Measurements from ENCODE around the gene LEFTY1.

The LEFTY1 gene

GRCh38 chr1:225847610-225848009, 41.3 kb downstream of the LEFTY1 start:
- Histone ChIP-seq H3K27me3 (ENCODE audit: control insufficient read depth, low read length) (no peaks in the 10 kb centered on the region), H4K20me1 (ENCODE audit: control insufficient read depth, insufficient read depth, low read depth, low read length) (no peaks in the 10 kb centered on the region), H3K4me3 (ENCODE audit: low read length) (no peak overlapping the region), H3K27ac (ENCODE audit: low read depth, low read length) (no peak overlapping the region), H3K9me3 (ENCODE audit: control insufficient read depth, insufficient read depth, low read length) (no peaks in the 10 kb centered on the region), H3K36me3 (ENCODE audit: control insufficient read depth, low read length) (no peaks in the 10 kb centered on the region), H3K4me1 (ENCODE audit: control insufficient read depth, low read length) (peaks cover 15% of the 10 kb centered on the region), H3K9me2 (replicated peaks; ENCODE audit: control insufficient read depth, low read length) (no peaks in the 10 kb centered on the region), H3K4me2 (ENCODE audit: low read length) (peak overlapping the region; percentile 51; the same call in 1 of the 2 replicates), H3F3A (ENCODE audit: control insufficient read depth, insufficient read depth) (0 out of 2 replicates have a peak, but pooled peaks cover 4% of the 10 kb centered on the region), H3K79me2 (ENCODE audit: control insufficient read depth, low read length) (no peaks in the 10 kb centered on the region)
- no peak for TF ChIP-seq EZH2phosphoT487 (IDR thresholded peaks at IDR 0.05; ENCODE audit: borderline replicate concordance, low read length)
- TF ChIP-seq, protein P1, sequence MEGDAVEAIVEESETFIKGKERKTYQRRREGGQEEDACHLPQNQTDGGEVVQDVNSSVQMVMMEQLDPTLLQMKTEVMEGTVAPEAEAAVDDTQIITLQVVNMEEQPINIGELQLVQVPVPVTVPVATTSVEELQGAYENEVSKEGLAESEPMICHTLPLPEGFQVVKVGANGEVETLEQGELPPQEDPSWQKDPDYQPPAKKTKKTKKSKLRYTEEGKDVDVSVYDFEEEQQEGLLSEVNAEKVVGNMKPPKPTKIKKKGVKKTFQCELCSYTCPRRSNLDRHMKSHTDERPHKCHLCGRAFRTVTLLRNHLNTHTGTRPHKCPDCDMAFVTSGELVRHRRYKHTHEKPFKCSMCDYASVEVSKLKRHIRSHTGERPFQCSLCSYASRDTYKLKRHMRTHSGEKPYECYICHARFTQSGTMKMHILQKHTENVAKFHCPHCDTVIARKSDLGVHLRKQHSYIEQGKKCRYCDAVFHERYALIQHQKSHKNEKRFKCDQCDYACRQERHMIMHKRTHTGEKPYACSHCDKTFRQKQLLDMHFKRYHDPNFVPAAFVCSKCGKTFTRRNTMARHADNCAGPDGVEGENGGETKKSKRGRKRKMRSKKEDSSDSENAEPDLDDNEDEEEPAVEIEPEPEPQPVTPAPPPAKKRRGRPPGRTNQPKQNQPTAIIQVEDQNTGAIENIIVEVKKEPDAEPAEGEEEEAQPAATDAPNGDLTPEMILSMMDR (IDR thresholded peaks at IDR 0.05; ENCODE audit: low read depth, low read length, poor library complexity, severe bottlenecking) = no peak

DNA sequence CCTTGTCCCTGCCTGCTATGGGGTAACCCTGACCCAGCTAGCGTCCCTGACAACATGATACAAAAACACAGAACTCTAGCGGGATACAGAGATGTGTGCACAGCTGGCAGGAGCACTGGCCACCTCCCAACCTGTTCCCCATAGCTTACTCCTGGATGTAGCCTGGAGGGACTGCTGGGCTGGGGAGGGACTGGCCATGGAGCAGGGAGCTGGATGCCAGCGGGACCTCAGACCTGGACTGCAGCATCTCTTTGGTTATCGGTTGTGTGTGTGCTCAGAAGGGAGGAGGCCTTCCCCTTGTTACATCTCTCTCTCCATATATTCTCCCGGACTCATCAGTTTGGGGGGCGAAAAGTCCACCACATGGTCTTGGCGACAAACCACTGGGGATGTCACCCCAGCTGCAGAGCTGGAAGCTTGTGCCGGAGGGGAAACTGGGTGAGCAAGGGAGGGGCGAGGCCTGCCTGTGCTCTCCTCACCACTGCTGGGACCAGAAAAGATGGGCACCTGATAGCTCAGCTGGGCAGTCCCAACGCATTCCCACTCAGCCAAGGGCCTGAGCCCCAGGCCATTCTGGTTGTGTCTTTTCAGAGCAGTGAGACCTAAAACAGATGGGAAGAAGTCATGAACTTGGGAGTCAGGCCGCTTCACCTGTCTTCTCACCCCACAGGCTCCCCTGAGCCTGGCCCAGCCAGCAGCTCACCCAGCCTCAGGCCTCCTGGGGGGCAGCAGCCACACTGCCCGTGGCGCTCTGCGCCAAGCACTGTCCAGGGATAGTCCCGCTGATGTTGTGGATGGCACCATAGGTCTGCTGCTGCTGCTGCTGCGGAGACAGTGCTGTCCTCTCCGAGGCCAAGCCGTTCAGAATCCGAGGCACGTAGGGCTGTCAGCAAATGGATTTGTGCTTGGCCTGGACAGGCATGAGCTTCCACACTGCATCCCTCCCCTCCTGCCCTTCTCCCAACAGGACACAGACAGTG, 42.3 kb downstream of the LEFTY1 start:
- H3K36me3 ChIP-seq (ENCODE audit: control insufficient read depth, low read length) = no peaks in the 10 kb centered on the region
- H3K4me1 ChIP-seq (ENCODE audit: control insufficient read depth, low read length) = peaks cover 15% of the 10 kb centered on the region
- TF ChIP-seq, protein P1 (IDR thresholded peaks at IDR 0.05; ENCODE audit: low read depth, low read length, poor library complexity, severe bottlenecking) = no peak
- no peak for TF ChIP-seq EZH2phosphoT487 (IDR thresholded peaks at IDR 0.05; ENCODE audit: borderline replicate concordance, low read length)
- H3K9me3 ChIP-seq (ENCODE audit: control insufficient read depth, insufficient read depth, low read length) = no peaks in the 10 kb centered on the region
- no peak overlapping the region for H3K4me2 ChIP-seq (ENCODE audit: low read length)
- no peaks in the 10 kb centered on the region for H3K79me2 ChIP-seq (ENCODE audit: control insufficient read depth, low read length)
- no peak overlapping the region for H3K4me3 ChIP-seq (ENCODE audit: low read length)
- H4K20me1 ChIP-seq (ENCODE audit: control insufficient read depth, insufficient read depth, low read depth, low read length) = no peaks in the 10 kb centered on the region
- H3K27ac ChIP-seq (ENCODE audit: low read depth, low read length) = no peak overlapping the region
- no peaks in the 10 kb centered on the region for H3K27me3 ChIP-seq (ENCODE audit: control insufficient read depth, low read length)
- 0 out of 2 replicates have a peak, but pooled peaks cover 4% of the 10 kb centered on the region for H3F3A ChIP-seq (ENCODE audit: control insufficient read depth, insufficient read depth)
- H3K9me2 ChIP-seq (replicated peaks; ENCODE audit: control insufficient read depth, low read length) = no peaks in the 10 kb centered on the region

GRCh38 chr1:225845571-225846259, 43.2 kb downstream of the LEFTY1 start:
- no peak for TF ChIP-seq EZH2phosphoT487 (IDR thresholded peaks at IDR 0.05; ENCODE audit: borderline replicate concordance, low read length)
- TF ChIP-seq, protein P1 (IDR thresholded peaks at IDR 0.05; ENCODE audit: low read depth, low read length, poor library complexity, severe bottlenecking) = peak; percentile 73
- Histone ChIP-seq H3K4me2 (ENCODE audit: low read length) (no peak overlapping the region), H3K36me3 (ENCODE audit: control insufficient read depth, low read length) (no peaks in the 10 kb centered on the region), H3K4me3 (ENCODE audit: low read length) (no peak overlapping the region), H4K20me1 (ENCODE audit: control insufficient read depth, insufficient read depth, low read depth, low read length) (no peaks in the 10 kb centered on the region), H3K9me2 (replicated peaks; ENCODE audit: control insufficient read depth, low read length) (no peaks in the 10 kb centered on the region), H3K27ac (ENCODE audit: low read depth, low read length) (no peak overlapping the region), H3K79me2 (ENCODE audit: control insufficient read depth, low read length) (no peaks in the 10 kb centered on the region), H3K9me3 (ENCODE audit: control insufficient read depth, insufficient read depth, low read length) (no peaks in the 10 kb centered on the region), H3K27me3 (ENCODE audit: control insufficient read depth, low read length) (no peaks in the 10 kb centered on the region), H3K4me1 (ENCODE audit: control insufficient read depth, low read length) (peaks cover 15% of the 10 kb centered on the region), H3F3A (ENCODE audit: control insufficient read depth, insufficient read depth) (0 out of 2 replicates have a peak, but pooled peaks cover 4% of the 10 kb centered on the region)

Measured in DOHH2 (cell line).